HG03039 (cell line): ENCODE measurements around the gene MYBPC2.
"Not testable (repeated sequence)": the region's sequence is repeated elsewhere in the genome, so short reads cannot be mapped to it uniquely, and the experiment has no call there.

Experiments used
- ATAC-seq: cut with Tn5 transposase; IDR thresholded peaks from one replicate; pipeline ENCODE4 v1.9.1; 2021; ENCODE audit warnings: mild to moderate bottlenecking, moderate library complexity; ENCODE audit not compliant: unreplicated experiment

Gene MYBPC2

GRCh38 chr19:50427318-50427925 lies 5.3 kb upstream of the MYBPC2 start:
- ATAC-seq = no peak

- ATAC-seq = no peak
These were observed 4.7 kb upstream of the MYBPC2 start for GRCh38 chr19:50427997-50428425.

GRCh38 chr19:50428772-50429463 lies 3.8 kb upstream of the MYBPC2 start:
- no peak for ATAC-seq

GRCh38 chr19:50430888-50431342 lies 1.8 kb upstream of the MYBPC2 start:
- ATAC-seq = no peak

DNA sequence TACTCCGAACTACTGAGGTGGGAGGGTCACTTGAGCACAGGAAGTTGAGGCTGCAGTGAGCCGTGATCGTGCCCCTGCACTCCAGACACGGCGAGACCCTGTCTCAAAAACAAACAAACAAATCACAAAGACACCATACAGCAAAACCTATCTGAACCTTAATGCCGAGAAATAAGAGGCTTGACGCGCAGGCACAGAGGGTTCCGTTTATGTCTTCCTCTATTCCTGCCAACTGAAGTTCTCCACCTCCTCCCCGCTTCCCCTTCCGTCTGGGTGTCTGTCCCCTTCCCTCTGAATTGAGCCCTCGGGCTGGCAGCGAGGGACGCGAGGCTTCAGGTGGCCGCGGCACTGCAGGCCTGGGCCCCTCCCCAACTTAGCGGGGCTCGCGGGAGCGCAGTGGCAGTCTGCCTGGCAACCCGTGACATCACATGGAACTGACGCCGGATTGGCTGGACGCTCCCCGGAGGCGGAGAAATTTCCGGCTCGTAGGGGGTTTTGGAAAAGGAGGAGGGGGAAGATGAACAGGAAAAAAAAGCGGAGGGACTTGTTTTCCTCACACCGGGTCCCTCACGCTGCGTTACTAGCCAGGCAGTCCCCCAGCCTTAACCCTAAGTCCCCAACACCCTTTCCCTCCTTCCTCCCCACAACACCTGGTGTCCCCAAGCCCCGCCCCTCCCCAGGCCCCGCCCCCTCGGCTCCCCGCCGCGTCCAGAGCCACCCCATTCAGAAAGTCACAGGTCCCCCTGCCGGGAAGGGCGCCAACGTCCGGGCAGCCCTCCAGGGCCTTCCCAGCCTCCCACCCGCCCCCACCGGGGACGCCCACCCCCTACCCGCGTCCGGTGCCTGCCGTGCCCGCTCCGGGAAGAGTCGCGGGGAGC lies 1.1 kb upstream of the MYBPC2 start:
- ATAC-seq = peak; percentile 62

DNA sequence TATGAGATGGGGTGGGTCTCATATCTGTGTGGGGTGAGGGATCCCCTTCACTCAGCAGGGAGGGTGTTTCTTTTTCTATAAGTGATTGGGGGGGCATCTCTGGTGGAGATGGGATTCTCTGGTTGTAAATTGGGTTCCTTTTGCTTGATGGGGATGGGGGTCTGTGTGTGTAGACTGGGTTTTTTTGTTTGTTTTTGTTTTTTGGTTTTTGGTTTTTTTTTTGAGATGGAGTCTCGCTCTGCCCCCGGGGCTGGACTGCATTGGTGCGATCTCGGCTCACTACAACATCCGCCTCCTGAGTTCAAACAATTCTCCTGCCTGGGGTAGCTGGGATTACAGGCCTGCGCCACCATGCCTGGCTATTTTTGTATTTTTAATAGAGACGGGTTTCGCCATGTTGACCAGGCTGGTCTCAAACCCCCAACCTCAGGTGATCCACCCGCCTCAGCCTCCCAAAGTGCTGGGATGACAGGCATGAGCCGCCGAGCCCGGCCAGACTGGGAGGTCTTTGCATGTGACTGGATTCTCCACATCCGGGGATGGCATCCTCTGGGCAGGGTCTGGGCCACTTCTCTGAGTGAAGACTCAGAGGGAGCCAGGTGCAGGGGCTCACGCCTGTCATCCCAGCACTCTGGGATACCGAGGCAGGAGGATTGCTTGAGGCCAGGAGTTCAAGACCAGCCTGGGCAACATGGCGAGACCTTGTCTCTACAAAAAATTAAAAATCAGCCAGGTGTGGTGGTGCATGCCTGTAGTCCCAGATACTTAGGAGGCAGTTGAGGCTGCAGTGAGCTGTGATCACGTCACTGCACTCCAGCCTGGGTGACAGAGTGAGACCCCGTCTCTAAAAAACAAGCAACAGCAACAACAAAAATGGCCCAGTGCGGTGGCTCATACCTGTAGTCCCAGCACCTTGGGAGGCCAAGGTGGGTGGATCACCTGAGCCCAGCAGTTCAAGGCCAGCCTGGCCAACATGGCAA lies 799 bp downstream of the MYBPC2 start:
- no peak for ATAC-seq

- no peak for ATAC-seq
These were observed 1.8 kb downstream of the MYBPC2 start for GRCh38 chr19:50434525-50434924.

DNA sequence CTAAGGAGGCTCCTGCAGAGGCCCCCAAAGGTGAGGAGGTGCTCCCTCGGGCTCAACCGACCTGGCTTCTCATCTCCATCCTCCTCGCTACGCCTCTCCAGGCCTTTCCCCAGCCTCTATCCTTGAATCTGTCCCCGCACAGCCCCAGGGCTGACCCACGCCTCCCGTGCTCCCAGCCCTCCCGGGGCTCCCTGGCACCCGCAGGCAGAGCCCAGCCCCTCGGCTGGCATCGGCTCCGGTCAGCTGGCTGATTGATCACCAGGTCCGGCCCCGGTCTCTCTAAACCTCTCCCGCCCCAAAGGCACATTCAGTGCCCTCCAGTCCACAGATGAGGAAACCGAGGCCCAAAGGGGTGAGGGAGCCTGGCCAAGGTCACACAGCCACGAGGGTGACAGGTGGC lies 2.5 kb downstream of the MYBPC2 start:
- ATAC-seq = no peak

DNA sequence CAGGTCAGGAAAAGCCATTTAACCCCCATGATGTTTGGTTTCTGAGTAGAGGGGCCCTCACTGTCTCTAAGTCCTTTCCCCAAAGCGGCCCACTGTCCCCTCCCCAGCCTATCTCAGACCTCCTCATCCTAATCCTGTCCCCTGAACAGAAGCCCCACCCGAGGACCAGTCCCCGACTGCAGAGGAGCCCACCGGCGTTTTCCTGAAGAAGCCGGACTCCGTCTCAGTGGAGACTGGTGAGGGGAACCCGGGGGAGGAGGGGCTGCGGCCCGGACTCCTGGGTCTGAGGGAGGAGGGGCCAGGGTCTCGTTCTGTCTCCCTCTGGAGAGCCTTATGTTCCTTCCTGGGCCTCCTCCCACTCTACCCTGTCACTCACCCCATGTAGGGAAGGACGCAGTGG lies 2.9 kb downstream of the MYBPC2 start:
- ATAC-seq = no peak

GRCh38 chr19:50437862-50438449 lies 5.3 kb downstream of the MYBPC2 start:
- ATAC-seq = no peak

- not testable (repeated sequence) for ATAC-seq
These were observed 6.4 kb downstream of the MYBPC2 start for GRCh38 chr19:50439130-50439529.

- no peak for ATAC-seq
These were observed 11.4 kb downstream of the MYBPC2 start for GRCh38 chr19:50444059-50444458.

DNA sequence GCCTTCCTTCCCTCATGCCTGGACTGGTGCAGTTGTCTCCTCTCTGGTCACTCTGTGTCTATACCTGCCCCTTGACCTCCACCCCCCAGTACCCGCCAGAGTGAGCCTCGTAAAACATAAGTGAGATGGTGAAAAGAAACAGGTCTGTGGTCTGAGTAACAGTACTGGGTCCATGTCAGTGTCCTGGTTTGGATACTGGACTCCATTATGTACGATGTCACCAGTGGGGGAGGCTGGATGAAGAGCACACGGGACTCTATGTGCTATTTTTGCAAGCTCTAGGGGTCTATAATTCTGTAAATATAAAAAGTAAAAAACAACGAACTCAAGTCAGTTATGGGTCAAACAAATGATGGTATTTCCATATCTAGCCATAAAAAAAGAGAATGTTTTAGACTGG lies 14.4 kb downstream of the MYBPC2 start:
- no peak for ATAC-seq

DNA sequence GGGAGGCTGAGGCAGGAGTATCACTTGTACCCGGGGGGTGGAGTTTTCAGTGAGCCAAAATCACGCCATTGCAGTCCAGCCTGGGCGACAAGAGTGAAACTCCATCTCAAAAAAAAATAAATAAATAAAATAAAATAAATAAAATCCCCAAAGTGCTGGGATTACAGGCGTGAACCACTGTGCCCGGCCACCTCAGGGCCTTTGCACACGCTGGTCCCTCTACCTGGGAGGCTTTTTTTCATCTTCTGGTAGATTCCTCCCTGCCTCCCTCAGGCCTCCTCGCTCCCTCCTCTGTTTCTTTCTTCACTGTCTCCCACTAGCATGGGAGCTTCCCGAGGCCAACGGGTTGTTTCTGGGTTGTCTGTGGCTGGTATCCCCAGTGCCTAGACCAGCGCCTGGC lies 15.1 kb downstream of the MYBPC2 start:
- no peak for ATAC-seq

- ATAC-seq = no peak
These were observed 16.7 kb downstream of the MYBPC2 start for GRCh38 chr19:50449236-50449899.

GRCh38 chr19:50450369-50451222 lies 17.9 kb downstream of the MYBPC2 start:
- ATAC-seq = no peak

GRCh38 chr19:50451223-50451534 lies 18.5 kb downstream of the MYBPC2 start:
- ATAC-seq = no peak

DNA sequence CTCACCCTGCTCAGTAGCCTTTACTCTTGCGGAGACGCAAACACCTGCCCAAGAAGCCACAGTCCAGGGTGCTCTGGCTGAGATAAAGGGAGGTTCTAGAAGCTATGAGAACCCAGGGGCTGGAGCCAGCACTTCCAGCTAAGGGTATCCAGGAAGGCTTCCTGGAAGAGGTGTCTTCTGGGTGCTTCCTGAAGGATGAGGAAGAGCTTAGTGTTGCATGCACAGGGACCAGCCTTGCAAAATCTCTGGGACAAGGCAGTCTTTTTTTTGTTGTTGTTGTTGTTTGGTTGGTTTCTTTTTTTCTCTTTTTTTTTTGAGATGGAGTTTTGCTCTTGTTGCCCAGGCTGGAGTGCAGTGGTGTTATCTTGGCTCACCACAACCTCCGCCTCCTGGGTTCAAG lies 20.6 kb downstream of the MYBPC2 start:
- no peak for ATAC-seq

DNA sequence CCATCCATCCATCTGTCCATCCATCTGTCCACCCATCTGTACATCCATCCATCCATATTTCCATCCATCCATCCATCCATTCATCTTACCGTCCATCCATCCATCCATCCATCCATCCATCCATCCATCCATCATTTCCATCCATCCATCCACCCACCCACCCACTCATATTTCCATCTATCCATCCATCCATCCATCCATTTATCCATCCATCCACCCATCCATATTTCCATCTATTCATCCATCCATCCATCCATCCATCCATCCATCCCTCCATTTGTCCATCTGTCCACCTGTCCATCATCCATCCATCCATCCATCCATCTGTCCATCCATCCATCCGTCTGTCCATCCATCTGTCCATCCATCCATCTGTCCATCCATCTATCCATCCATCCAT lies 23.3 kb downstream of the MYBPC2 start:
- ATAC-seq = no peak
